Peyer's patch (tissue), 4 donors: ENCODE measurements around the gene SSPN. TPM values are rescaled to one million over a fixed set of nuclear protein-coding genes. Genes with fewer than 3 reads are reported as not detected.

Source experiments
- DNase-seq, 3 donors: peaks; one replicate each; pipeline ENCODE4 v3.0.0-alpha.2; 2017 to 2019
- H3K27ac ChIP-seq, 4 donors: fragments of 200-600 bp; sonication (generic); one replicate each; pipeline ENCODE4 v1.5.1; 2016 to 2019
- H3K27me3 ChIP-seq, 2 donors: fragments of 200-600 bp; sonication (generic); one replicate each; pipeline ENCODE4 v1.5.1; 2019
- H3K36me3 ChIP-seq, 3 donors: fragments of 200-600 bp; sonication (generic); one replicate each; pipeline ENCODE4 v1.5.1; 2016 to 2019
- H3K4me1 ChIP-seq, 4 donors: fragments of 200-600 bp; sonication (generic); one replicate each; pipeline ENCODE4 v1.5.1; 2016 to 2019
- H3K4me3 ChIP-seq, 4 donors: fragments of 200-600 bp; sonication (generic); 1 replicate in 3 of 4; 2 replicates in 1 of 4; pipeline ENCODE4 v1.5.1; 2016 to 2019; ENCODE audit warnings: mild to moderate bottlenecking in 1 of 4
- H3K9me3 ChIP-seq, 4 donors: fragments of 200-600 bp; sonication (generic); one replicate each; pipeline ENCODE4 v1.5.1; 2016 to 2019; ENCODE audit warnings: mild to moderate bottlenecking in 1 of 4
- CTCF ChIP-seq, 6 experiments: fragments of 450-650 bp in 4 of 6; fragments of 200-600 bp in 2 of 6; sonication (generic) in 1 of 6; IDR thresholded peaks; one replicate each; pipeline ENCODE4 v1.5.1; 2017 to 2019; ENCODE audit warnings: antibody characterized with exemption in 6 of 6, mild to moderate bottlenecking in 3 of 6, moderate library complexity in 1 of 6
- POLR2A ChIP-seq, 2 donors: fragments of 450-650 bp; IDR thresholded peaks; one replicate each; pipeline ENCODE4 v1.5.1; 2017; ENCODE audit warnings: antibody characterized with exemption in 2 of 2, mild to moderate bottlenecking in 2 of 2, moderate library complexity in 2 of 2
- total RNA-seq, 4 donors: library from RNA; depleted of rRNA; stranded (reverse); fragments of >200 nt; gene quantifications; one replicate each; pipeline ENCODE4 v1.1.0, GENCODE V29; 2016

SSPN gene
- total RNA-seq, result 10 to 100 TPM in 1 of 4 donors, 1 to 10 TPM in 3; 3.0 to 10.9 (median 6.5) TPM

- Histone ChIP-seq H3K27me3 (no peaks in the 10 kb centered on the region), H3K27ac (peak within 1 kb of the TSS; percentile 61 to 79 (median 70)), H3K4me3 (peak within 1 kb of the TSS; percentile 49 to 67 (median 57)), H3K4me1 (peaks cover 0 to 4% (median 0%) of the 10 kb centered on the region in 4 donors), H3K9me3 (no peaks in the 10 kb centered on the region), H3K36me3 (no peaks in the 10 kb centered on the region)
- DNase-seq, result peak; percentile 25 to 67 (median 63)
- TF ChIP-seq CTCF (IDR thresholded peaks at IDR 0.05) (no peak), POLR2A (IDR thresholded peaks at IDR 0.05) (no peak)
Measured at GRCh38 chr12:26195250-26195640, at the start of gene SSPN. Gene SSPN (plus strand): TSS chr12:26195573. CDS start chr12:26195673, 100 bp downstream.

- H3K36me3 ChIP-seq, result no peaks in the 10 kb centered on the region
- H3K4me3 ChIP-seq, result no peak overlapping the region
- TF ChIP-seq CTCF (IDR thresholded peaks at IDR 0.05), result no peak
- TF ChIP-seq POLR2A (IDR thresholded peaks at IDR 0.05), result no peak
Measured at GRCh38 chr12:26148291-26148690, 47.1 kb upstream of the SSPN start.

GRCh38 chr12:26149968-26150500, 45.3 kb upstream of the SSPN start:
- Histone ChIP-seq H3K27ac (no peak overlapping the region), H3K4me3 (no peak overlapping the region), H3K27me3 (no peaks in the 10 kb centered on the region), H3K4me1 (peaks cover 0 to 11% (median 0%) of the 10 kb centered on the region in 4 donors), H3K9me3 (no peaks in the 10 kb centered on the region), H3K36me3 (no peaks in the 10 kb centered on the region)
- TF ChIP-seq POLR2A (IDR thresholded peaks at IDR 0.05), result no peak
- no peak for TF ChIP-seq CTCF (IDR thresholded peaks at IDR 0.05)
- DNase-seq, result no peak

More at GRCh38 chr12:26148291-26148690, 47.1 kb upstream of the SSPN start:
- Histone ChIP-seq H3K27me3 (no peaks in the 10 kb centered on the region), H3K4me1 (peaks cover 0 to 4% (median 0%) of the 10 kb centered on the region in 4 donors), H3K9me3 (no peaks in the 10 kb centered on the region), H3K27ac (no peak overlapping the region)
- DNase-seq, result no peak

- Histone ChIP-seq H3K27me3 (no peaks in the 10 kb centered on the region), H3K9me3 (no peaks in the 10 kb centered on the region), H3K4me3 (no peak overlapping the region), H3K27ac (peak overlapping the region in 1 of 4 donors; percentile 2), H3K4me1 (peaks cover 0 to 11% (median 4%) of the 10 kb centered on the region in 4 donors), H3K36me3 (no peaks in the 10 kb centered on the region)
- TF ChIP-seq CTCF (IDR thresholded peaks at IDR 0.05), result no peak
- no peak for TF ChIP-seq POLR2A (IDR thresholded peaks at IDR 0.05)
- DNase-seq, result no peak
Measured at GRCh38 chr12:26150736-26151450, 44.5 kb upstream of the SSPN start.

- Histone ChIP-seq H3K27ac (no peak overlapping the region), H3K9me3 (no peaks in the 10 kb centered on the region), H3K4me3 (no peak overlapping the region), H3K36me3 (no peaks in the 10 kb centered on the region), H3K4me1 (peaks cover 0 to 11% (median 5%) of the 10 kb centered on the region in 4 donors), H3K27me3 (no peaks in the 10 kb centered on the region)
- TF ChIP-seq CTCF (IDR thresholded peaks at IDR 0.05), result no peak
- TF ChIP-seq POLR2A (IDR thresholded peaks at IDR 0.05), result no peak
- DNase-seq, result no peak
Measured at GRCh38 chr12:26152507-26153102, 42.8 kb upstream of the SSPN start.
